Aorta (tissue), 5 donors: ENCODE results near the gene SLC25A26. TPM values are rescaled to one million over a fixed set of nuclear protein-coding genes. Genes with fewer than 3 reads are reported as not detected.

Experiments used
- ATAC-seq: fragments of 200-7000 bp; cut with Tn5 transposase; one replicate; pipeline ENCODE4 v1.9.1; 2022; ENCODE audit warnings: moderate library complexity; ENCODE audit not compliant: low FRiP score
- DNase-seq, 2 donors: peaks; one replicate each; pipeline ENCODE4 v3.0.0-alpha.2; 2020
- H3K27ac ChIP-seq, 2 donors: one replicate each; pipeline ENCODE4 v1.5.1; 2013; ENCODE audit warnings: low read length in 2 of 2, mild to moderate bottlenecking in 2 of 2, moderate library complexity in 2 of 2, control low read depth in 1 of 2, inconsistent platforms in 1 of 2, low read depth in 1 of 2
- H3K27me3 ChIP-seq, 2 donors: one replicate each; pipeline ENCODE4 v1.6.1; 2013; ENCODE audit warnings: control low read depth in 1 of 2, low read length in 1 of 2, mild to moderate bottlenecking in 1 of 2, moderate library complexity in 1 of 2; ENCODE audit not compliant: insufficient read depth in 2 of 2, control insufficient read depth in 1 of 2
- H3K36me3 ChIP-seq, 2 donors: one replicate each; pipeline ENCODE4 v1.6.1; 2013; ENCODE audit warnings: control low read depth in 1 of 2, low read length in 1 of 2, mild to moderate bottlenecking in 1 of 2; ENCODE audit not compliant: insufficient read depth in 2 of 2, control insufficient read depth in 1 of 2
- H3K4me1 ChIP-seq, 2 donors: one replicate each; pipeline ENCODE4 v1.6.1; 2013; ENCODE audit warnings: low read length in 2 of 2, control low read depth in 1 of 2, mild to moderate bottlenecking in 1 of 2, moderate library complexity in 1 of 2; ENCODE audit not compliant: insufficient read depth in 2 of 2, control insufficient read depth in 1 of 2
- H3K4me3 ChIP-seq, 2 donors: one replicate each; pipeline ENCODE4 v1.5.1; 2013; ENCODE audit warnings: low read length in 2 of 2, control low read depth in 1 of 2, mild to moderate bottlenecking in 1 of 2
- H3K9me3 ChIP-seq: one replicate; pipeline ENCODE4 v1.6.1; 2013; ENCODE audit warnings: mild to moderate bottlenecking, low read length; ENCODE audit not compliant: control insufficient read depth
- WGBS, 2 donors: extraction: QIAGEN DNeasy Blood & Tissue Kit; methylation state at CpG; one replicate each; pipeline ENCODE4 v1.1.7; 2013; 5-methylcytosine and 5-hydroxymethylcytosine counted together
- intact Hi-C, 2 donors: fragments of 100-400 bp; cut with DNase I; formaldehyde crosslinking; loops; one replicate each; pipeline versions ENCODE4 v1.14.2 to v1.15.0; 2022
- polyA plus RNA-seq, 2 donors: library from polyadenylated mRNA; stranded (reverse); fragments of 200-250 nt; gene quantifications; one replicate each; pipeline ENCODE4 v1.2.3, GENCODE V29; 2013
- total RNA-seq, 2 donors: library from RNA; stranded (reverse); fragmentation: NEBNext Ultra II Directional; extraction: Animal tissue kit (Norgen Biotek cat#: 25700); gene quantifications; one replicate each; pipeline ENCODE4 v1.2.1, GENCODE V29; 2021
- donor health status: healthy with polysubstance abuse.
- donor health status: Bipolar disorder and iron deficiency.
- donor health status: DM: no; HTN: no; CAD: no.
- donor health status: DM: no; HTN: no; CAD: no.
- donor health status: DM: yes; HTN: yes; CAD: no.

The SLC25A26 gene
- total and polyA plus RNA-seq, 4 donors = 14.9 to 17.5 (median 16.7) TPM

- 60 to 64% methylated on average over 7 of the region's 7 CpGs for WGBS, 2 donors
- intact Hi-C loops = no loop called here
- H3K4me3 ChIP-seq = no peak overlapping the region
- DNase-seq = no peak
- H3K4me1 ChIP-seq = peaks cover 5 to 25% of the 10 kb centered on the region in 2 donors
- H3K27ac ChIP-seq = no peak overlapping the region
- no peaks in the 10 kb centered on the region for H3K36me3 ChIP-seq
- no peaks in the 10 kb centered on the region for H3K27me3 ChIP-seq
- no peak for ATAC-seq
- H3K9me3 ChIP-seq = no peaks in the 10 kb centered on the region
These were observed 204.8 kb downstream of the SLC25A26 start for GRCh38 chr3:66425576-66426114.

GRCh38 chr3:66426135-66426534 lies 205.3 kb downstream of the SLC25A26 start:
- Histone ChIP-seq H3K27me3 (no peaks in the 10 kb centered on the region), H3K4me1 (peaks cover 5 to 25% of the 10 kb centered on the region in 2 donors), H3K36me3 (no peaks in the 10 kb centered on the region), H3K9me3 (no peaks in the 10 kb centered on the region), H3K27ac (no peak overlapping the region), H3K4me3 (no peak overlapping the region)
- ATAC-seq = no peak
- intact Hi-C loops = no loop called here
- WGBS, 2 donors = 82 to 93% methylated on average over 1 of the region's 1 CpG
- DNase-seq = no peak

GRCh38 chr3:66427352-66427751 lies 206.6 kb downstream of the SLC25A26 start:
- DNase-seq (no peak), ATAC-seq (no peak)
- Histone ChIP-seq H3K36me3 (no peaks in the 10 kb centered on the region), H3K27me3 (no peaks in the 10 kb centered on the region), H3K27ac (no peak overlapping the region), H3K4me1 (peaks cover 5 to 25% of the 10 kb centered on the region in 2 donors), H3K4me3 (no peak overlapping the region), H3K9me3 (no peaks in the 10 kb centered on the region)
- intact Hi-C loops = no loop called here
- 94 to 96% methylated on average over 3 of the region's 3 CpGs for WGBS, 2 donors

GRCh38 chr3:66427951-66428474 lies 207.2 kb downstream of the SLC25A26 start:
- peaks cover 5 to 25% of the 10 kb centered on the region in 2 donors for H3K4me1 ChIP-seq
- no peak overlapping the region for H3K4me3 ChIP-seq
- no peaks in the 10 kb centered on the region for H3K27me3 ChIP-seq
- H3K36me3 ChIP-seq = no peaks in the 10 kb centered on the region
- no peak for DNase-seq
- no peaks in the 10 kb centered on the region for H3K9me3 ChIP-seq
- WGBS, 2 donors = 49 to 50% methylated on average over 5 of the region's 5 CpGs
- intact Hi-C loops = no loop called here
- no peak overlapping the region for H3K27ac ChIP-seq
- ATAC-seq = no peak

Other genes with a start within 250 kb of the SLC25A26 start
- 10 to 100 TPM; 46.1 to 69.2 TPM for gene MAGI1, start 182.1 kb upstream of the SLC25A26 start, total RNA-seq
- gene MAGI1, start 182.1 kb upstream of the SLC25A26 start, polyA plus RNA-seq = 10 to 100 TPM in 1 of 2 donors, 1 to 10 TPM in 1; 5.0 to 10.9 TPM